Keratinocyte (primary cell): ENCODE measurements around the gene UTP4. TPM values are rescaled to one million over a fixed set of nuclear protein-coding genes. Genes with fewer than 3 reads are reported as not detected.

Source experiments
- DNase-seq: peaks from one replicate; pipeline ENCODE4 v3.0.0-alpha.2; 2011; ENCODE audit warnings: low read depth, missing footprints, low spot score
- FAIRE-seq: peaks from 2 replicates; lab custom pipeline; 2011; peaks lifted over from hg19 to GRCh38; lab: Jason Lieb, UNC
- H2AFZ ChIP-seq: 2 replicates; pipeline ENCODE4 v1.6.0; 2012; ENCODE audit warnings: low read length, control low read depth, inconsistent platforms; ENCODE audit not compliant: control insufficient read depth
- H3K27ac ChIP-seq: 2 replicates; pipeline ENCODE4 v1.5.1; 2011; ENCODE audit warnings: low read length; ENCODE audit not compliant: control insufficient read depth, insufficient read depth
- H3K27me3 ChIP-seq: 3 replicates; pipeline ENCODE4 v1.6.0; 2011; ENCODE audit warnings: low read length; ENCODE audit not compliant: control insufficient read depth, insufficient read depth; ENCODE audit errors: extremely low read depth
- H3K36me3 ChIP-seq, 2 experiments: 2 replicates in 1 of 2; 3 replicates in 1 of 2; pipeline ENCODE4 v1.5.1; 2011; ENCODE audit warnings: low read length in 2 of 2, mild to moderate bottlenecking in 1 of 2; ENCODE audit not compliant: control insufficient read depth in 2 of 2, insufficient read depth in 2 of 2; ENCODE audit errors: extremely low read depth in 1 of 2
- H3K4me1 ChIP-seq: 3 replicates; pipeline ENCODE4 v1.5.1; 2011; ENCODE audit warnings: low read length; ENCODE audit not compliant: control insufficient read depth, insufficient read depth; ENCODE audit errors: extremely low read depth
- H3K4me2 ChIP-seq: 3 replicates; pipeline ENCODE4 v1.6.0; 2011; ENCODE audit warnings: low read depth, low read length; ENCODE audit not compliant: control insufficient read depth, insufficient read depth; ENCODE audit errors: extremely low read depth
- H3K4me3 ChIP-seq, 3 experiments: fragments of 200-600 bp in 1 of 3; sonication (generic) in 1 of 3; 2 replicates in 2 of 3; 3 replicates in 1 of 3; pipeline ENCODE4 v1.5.1; 2011 to 2016; ENCODE audit warnings: low read length in 3 of 3, mild to moderate bottlenecking in 3 of 3, control low read depth in 2 of 3, inconsistent platforms in 1 of 3, low read depth in 1 of 3, mixed read lengths in 1 of 3, mixed run types in 1 of 3, moderate library complexity in 1 of 3; ENCODE audit not compliant: control insufficient read depth in 2 of 3, insufficient read depth in 2 of 3; ENCODE audit errors: extremely low read depth in 1 of 3
- H3K79me2 ChIP-seq: 2 replicates; pipeline ENCODE4 v1.6.0; 2012; ENCODE audit warnings: low read length; ENCODE audit not compliant: control insufficient read depth, insufficient read depth
- H3K9ac ChIP-seq: 3 replicates; pipeline ENCODE4 v1.6.0; 2011; ENCODE audit warnings: low read length; ENCODE audit not compliant: control insufficient read depth, insufficient read depth; ENCODE audit errors: extremely low read depth
- H3K9me1 ChIP-seq: 3 replicates; pipeline ENCODE4 v1.6.0; 2011; ENCODE audit warnings: low read length; ENCODE audit not compliant: control insufficient read depth, insufficient read depth; ENCODE audit errors: extremely low read depth
- H3K9me3 ChIP-seq: 2 replicates; pipeline ENCODE4 v1.5.1; 2012; ENCODE audit warnings: low read depth, low read length; ENCODE audit not compliant: control insufficient read depth
- H4K20me1 ChIP-seq: 3 replicates; pipeline ENCODE4 v1.6.0; 2011; ENCODE audit warnings: low read length; ENCODE audit not compliant: control insufficient read depth, insufficient read depth; ENCODE audit errors: extremely low read depth
- CTCF ChIP-seq, 3 experiments: IDR thresholded peaks in 1 of 3; conservative IDR thresholded peaks in 1 of 3; optimal IDR thresholded peaks in 1 of 3; 2 replicates in 2 of 3; 3 replicates in 1 of 3; pipeline versions ENCODE3 to v1.5.1; 2011; ENCODE audit warnings: low read length in 3 of 3, mild to moderate bottlenecking in 3 of 3, moderate library complexity in 2 of 3, control low read depth in 1 of 3, inconsistent platforms in 1 of 3; ENCODE audit not compliant: insufficient read depth in 2 of 3; ENCODE audit errors: extremely low read depth in 1 of 3
- EZH2 ChIP-seq: IDR thresholded peaks from one replicate; pipeline ENCODE4 v1.6.1; 2012; ENCODE audit warnings: inconsistent platforms, mild to moderate bottlenecking, low read length, moderate library complexity
- dilution Hi-C: fragments of 300-500 bp; cut with MboI; formaldehyde crosslinking; loops from one replicate; pipeline ENCODE4 v1.7.0; 2020; ENCODE audit warnings: low sequenced_read_pairs; ENCODE audit not compliant: extremely low pct_ligation_motif_present
- polyA plus RNA-seq, 5 experiments: library from polyadenylated mRNA; depleted of rRNA in 3 of 5; stranded (reverse) in 3 of 5; stranded (forward) in 1 of 5; unstranded in 1 of 5; fragments of >200 nt; gene quantifications; 1 replicate in 1 of 5; 2 replicates in 3 of 5; 3 replicates in 1 of 5; pipeline versions ENCODE4 v1.2.1 to v1.2.3, GENCODE V29; 2011 to 2012; ENCODE audit warnings: missing spikeins in 2 of 5, low read depth in 1 of 5, low replicate concordance in 1 of 5

UTP4 gene
- polyA plus RNA-seq, 1 donor (not counting 4 experiments of a cell fraction or from before 2014, with no cell fraction given): 106 TPM

GRCh38 chr16:69106491-69107315, 25.7 kb upstream of the UTP4 start:
- Histone ChIP-seq H3K9me1 (no peaks in the 10 kb centered on the region), H4K20me1 (peaks cover 15% of the 10 kb centered on the region), H3K36me3 (peaks cover 22 to 23% of the 10 kb centered on the region in 2 experiments), H3K9me3 (no peaks in the 10 kb centered on the region), H3K27me3 (no peaks in the 10 kb centered on the region), H3K9ac (peak overlapping the region; percentile 83), H3K4me3 (peak overlapping the region; percentile 82 to 97 (median 86)), H3K4me2 (peak overlapping the region; percentile 88), H2AFZ (no peak overlapping the region), H3K79me2 (peaks cover 53% of the 10 kb centered on the region), H3K4me1 (peaks cover 34% of the 10 kb centered on the region), H3K27ac (peak overlapping the region; percentile 60)
- dilution Hi-C loops: no loop called here
- DNase-seq (no peak), FAIRE-seq (no peak)
- TF ChIP-seq EZH2 (no peak), CTCF (optimal IDR thresholded peaks at IDR 0.05 in 1 of 3, IDR thresholded peaks at IDR 0.05 in 1 of 3, conservative IDR thresholded peaks at IDR 0.05 in 1 of 3; ENCODE audit: extremely low read depth in 1 of 3, insufficient read depth in 2 of 3, low read length in 3 of 3) (no peak)

GRCh38 chr16:69107316-69107962, 25.0 kb upstream of the UTP4 start:
- H3K9me1 ChIP-seq: peaks cover 3% of the 10 kb centered on the region
- no peak for DNase-seq
- peaks cover 36% of the 10 kb centered on the region for H3K4me1 ChIP-seq
- dilution Hi-C loops: no loop called here
- H3K27ac ChIP-seq: peak overlapping the region; percentile 60
- H3K9me3 ChIP-seq: no peaks in the 10 kb centered on the region
- peak overlapping the region; percentile 82 to 97 (median 86) for H3K4me3 ChIP-seq
- H3K79me2 ChIP-seq: peaks cover 60% of the 10 kb centered on the region
- H3K36me3 ChIP-seq: peaks cover 29 to 30% of the 10 kb centered on the region in 2 experiments
- no peak for FAIRE-seq
- peak overlapping the region; percentile 88 for H3K4me2 ChIP-seq
- no peak overlapping the region for H2AFZ ChIP-seq
- peak overlapping the region; percentile 83 for H3K9ac ChIP-seq
- H3K27me3 ChIP-seq: no peaks in the 10 kb centered on the region
- peaks cover 20% of the 10 kb centered on the region for H4K20me1 ChIP-seq
- TF ChIP-seq EZH2: no peak
- peak in 1 of 3 experiments; percentile 6 for TF ChIP-seq CTCF (optimal IDR thresholded peaks at IDR 0.05 in 1 of 3, IDR thresholded peaks at IDR 0.05 in 1 of 3, conservative IDR thresholded peaks at IDR 0.05 in 1 of 3; ENCODE audit: extremely low read depth in 1 of 3, insufficient read depth in 2 of 3, low read length in 3 of 3)
